Mucosa of stomach (tissue), 1 donor: ENCODE data around the gene CXCL17.
A peak's percentile ranks its signal among the peaks of the same experiment; 100 is the strongest.

Experiments used
- H3K27me3 ChIP-seq: one replicate; pipeline ENCODE4 v1.7.0; 2013; ENCODE audit warnings: mild to moderate bottlenecking, low read length; ENCODE audit not compliant: control insufficient read depth, insufficient read depth
- H3K36me3 ChIP-seq: one replicate; pipeline ENCODE4 v1.7.0; 2013; ENCODE audit warnings: low read length; ENCODE audit not compliant: control insufficient read depth, insufficient read depth
- H3K4me1 ChIP-seq: one replicate; pipeline ENCODE4 v1.7.0; 2013; ENCODE audit warnings: mild to moderate bottlenecking, low read length; ENCODE audit not compliant: control insufficient read depth, insufficient read depth
- H3K4me3 ChIP-seq: one replicate; pipeline ENCODE4 v1.7.0; 2013; ENCODE audit warnings: low read length
- H3K9ac ChIP-seq: one replicate; pipeline ENCODE4 v1.7.0; 2013; ENCODE audit warnings: mild to moderate bottlenecking, low read length, moderate library complexity
- H3K9me3 ChIP-seq: one replicate; pipeline ENCODE4 v1.7.0; 2013; ENCODE audit warnings: mild to moderate bottlenecking, low read length, moderate library complexity; ENCODE audit not compliant: control insufficient read depth
- donor health status: Pancreatic carcinoma.

The CXCL17 gene

DNA sequence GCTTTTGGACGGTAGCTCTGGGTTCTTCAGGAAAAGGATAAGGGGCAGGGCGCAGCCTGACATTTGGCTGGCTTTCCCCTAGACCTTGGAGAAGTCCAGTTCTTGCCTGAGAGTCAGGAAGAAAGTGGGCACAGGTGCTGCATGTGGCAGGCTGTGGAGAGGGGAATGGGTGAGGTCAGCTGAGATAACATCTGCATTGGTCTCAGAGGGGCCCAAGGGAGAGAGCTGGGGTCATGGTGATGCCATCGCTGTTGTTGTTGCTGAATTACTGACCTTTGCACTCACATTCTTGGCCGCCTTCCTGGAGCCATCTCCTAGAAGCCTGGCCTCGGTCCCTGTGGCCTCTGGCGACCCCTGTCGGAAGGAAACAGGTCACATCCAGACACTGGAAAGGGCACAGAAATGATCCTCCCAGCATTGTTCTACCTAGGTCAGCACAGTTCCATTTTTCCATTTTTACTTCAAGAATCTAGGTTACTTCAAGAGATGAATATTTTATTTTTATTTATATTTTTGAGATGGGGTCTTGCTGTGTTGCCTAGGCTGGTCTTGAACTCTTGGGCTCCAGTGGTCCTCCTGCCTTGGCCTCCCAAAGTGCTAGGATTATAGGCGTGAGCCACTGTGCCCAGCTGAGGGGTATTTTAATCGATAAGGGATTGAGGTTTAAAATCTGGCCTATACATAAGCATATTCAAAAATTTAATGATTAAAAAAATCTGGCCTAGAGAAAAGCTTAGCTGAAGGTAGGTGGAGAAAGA, 9.1 kb downstream of the CXCL17 start:
- peaks cover 12% of the 10 kb centered on the region for H3K4me1 ChIP-seq
- peak overlapping the region; percentile 5 for H3K9ac ChIP-seq
- no peak overlapping the region for H3K4me3 ChIP-seq

DNA sequence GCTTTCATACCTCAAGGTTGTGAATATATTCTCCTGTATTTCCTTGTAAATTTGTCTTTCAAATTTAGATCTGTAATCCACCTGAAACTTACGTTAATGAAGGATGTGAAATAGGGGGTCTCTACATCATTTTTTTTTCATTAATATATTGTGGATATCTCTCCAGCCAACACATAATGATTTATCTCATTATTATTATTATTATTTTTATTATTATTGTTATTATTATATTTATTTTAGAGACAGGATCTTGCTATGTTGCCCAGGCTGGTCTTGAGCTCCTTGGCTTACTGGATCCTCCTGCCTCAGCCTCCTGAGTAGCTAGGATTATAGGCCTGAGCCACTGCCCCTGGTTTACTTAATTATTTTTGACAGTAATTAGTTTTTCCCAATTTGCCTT, 11.3 kb downstream of the CXCL17 start:
- H3K9ac ChIP-seq, result no peak overlapping the region
- no peaks in the 10 kb centered on the region for H3K9me3 ChIP-seq

More for the DNA sequence above, 9.1 kb downstream of the CXCL17 start:
- H3K9me3 ChIP-seq, result no peaks in the 10 kb centered on the region
- no peaks in the 10 kb centered on the region for H3K36me3 ChIP-seq
- no peaks in the 10 kb centered on the region for H3K27me3 ChIP-seq

GRCh38 chr19:42428676-42429075, 14.1 kb downstream of the CXCL17 start:
- no peak overlapping the region for H3K9ac ChIP-seq
- peaks cover 3% of the 10 kb centered on the region for H3K36me3 ChIP-seq
- no peaks in the 10 kb centered on the region for H3K9me3 ChIP-seq
- peaks cover 16% of the 10 kb centered on the region for H3K4me1 ChIP-seq
- H3K27me3 ChIP-seq, result peaks cover 4% of the 10 kb centered on the region
- no peak overlapping the region for H3K4me3 ChIP-seq

More for the DNA sequence above, 11.3 kb downstream of the CXCL17 start:
- Histone ChIP-seq H3K4me1 (peaks cover 9% of the 10 kb centered on the region), H3K27me3 (no peaks in the 10 kb centered on the region), H3K4me3 (no peak overlapping the region), H3K36me3 (peaks cover 2% of the 10 kb centered on the region)

GRCh38 chr19:42427313-42427712, 15.4 kb downstream of the CXCL17 start, which contains the start of gene LIPE:
Gene LIPE, minus strand, starts transcription at chr19:42427388. Its CDS starts 239 bp downstream, at chr19:42427149.
- H3K27me3 ChIP-seq, result peaks cover 4% of the 10 kb centered on the region
- no peak within 1 kb of the TSS for H3K9ac ChIP-seq
- peaks cover 3% of the 10 kb centered on the region for H3K36me3 ChIP-seq
- no peak within 1 kb of the TSS for H3K4me3 ChIP-seq
- no peaks in the 10 kb centered on the region for H3K9me3 ChIP-seq
- peaks cover 23% of the 10 kb centered on the region for H3K4me1 ChIP-seq

- Histone ChIP-seq H3K4me3 (no peak overlapping the region), H3K4me1 (peaks cover 29% of the 10 kb centered on the region), H3K27me3 (peaks cover 4% of the 10 kb centered on the region), H3K9ac (no peak overlapping the region), H3K9me3 (no peaks in the 10 kb centered on the region), H3K36me3 (peaks cover 3% of the 10 kb centered on the region)
These were observed 16.1 kb downstream of the CXCL17 start for GRCh38 chr19:42426643-42427042.

DNA sequence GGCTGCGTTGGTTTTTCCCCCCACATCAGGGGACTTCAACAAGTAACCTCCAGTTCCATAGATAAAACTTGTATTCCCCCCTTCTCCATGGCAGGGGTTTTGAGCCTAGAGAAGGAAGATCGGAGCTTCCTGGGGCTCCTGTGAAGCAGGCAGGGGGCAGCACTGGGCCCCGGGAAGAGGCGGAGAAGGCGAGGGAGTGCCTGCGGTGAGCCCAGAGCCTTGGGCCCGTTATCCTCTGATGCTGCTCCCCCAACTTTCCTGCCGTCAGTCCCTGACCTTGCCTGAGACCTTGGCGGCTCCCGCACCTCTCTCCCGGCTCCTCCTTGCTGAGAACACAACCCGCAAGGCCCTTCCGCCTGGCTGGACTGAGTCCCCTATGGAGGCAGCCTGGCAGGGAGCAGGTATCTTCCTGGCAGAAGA, 18.0 kb downstream of the CXCL17 start:
- Histone ChIP-seq H3K9me3 (no peaks in the 10 kb centered on the region), H3K4me3 (no peak overlapping the region), H3K27me3 (peaks cover 4% of the 10 kb centered on the region), H3K4me1 (peaks cover 40% of the 10 kb centered on the region), H3K9ac (no peak overlapping the region), H3K36me3 (peaks cover 3% of the 10 kb centered on the region)

DNA sequence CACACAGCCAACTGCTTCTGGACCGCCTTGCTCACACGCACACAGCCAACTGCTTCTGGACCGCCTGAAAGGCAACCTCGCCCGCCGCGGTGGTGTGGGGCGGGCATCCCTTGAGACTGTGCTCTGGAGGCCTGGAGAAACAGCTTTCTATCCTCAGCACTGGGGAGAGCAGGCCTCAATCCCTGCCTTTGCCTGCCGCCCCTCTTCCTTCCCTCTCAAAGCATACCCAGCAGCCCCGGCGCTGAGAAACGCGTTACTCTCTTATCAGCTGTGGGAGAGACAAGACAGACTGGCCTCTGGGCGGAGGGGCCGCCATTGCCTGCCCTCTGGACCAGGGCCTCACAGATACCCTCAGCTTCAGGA, 18.4 kb downstream of the CXCL17 start:
- Histone ChIP-seq H3K9me3 (no peaks in the 10 kb centered on the region), H3K9ac (peak overlapping the region; percentile 51), H3K36me3 (peaks cover 3% of the 10 kb centered on the region), H3K4me1 (peaks cover 42% of the 10 kb centered on the region), H3K4me3 (peak overlapping the region; percentile 74), H3K27me3 (peaks cover 4% of the 10 kb centered on the region)

DNA sequence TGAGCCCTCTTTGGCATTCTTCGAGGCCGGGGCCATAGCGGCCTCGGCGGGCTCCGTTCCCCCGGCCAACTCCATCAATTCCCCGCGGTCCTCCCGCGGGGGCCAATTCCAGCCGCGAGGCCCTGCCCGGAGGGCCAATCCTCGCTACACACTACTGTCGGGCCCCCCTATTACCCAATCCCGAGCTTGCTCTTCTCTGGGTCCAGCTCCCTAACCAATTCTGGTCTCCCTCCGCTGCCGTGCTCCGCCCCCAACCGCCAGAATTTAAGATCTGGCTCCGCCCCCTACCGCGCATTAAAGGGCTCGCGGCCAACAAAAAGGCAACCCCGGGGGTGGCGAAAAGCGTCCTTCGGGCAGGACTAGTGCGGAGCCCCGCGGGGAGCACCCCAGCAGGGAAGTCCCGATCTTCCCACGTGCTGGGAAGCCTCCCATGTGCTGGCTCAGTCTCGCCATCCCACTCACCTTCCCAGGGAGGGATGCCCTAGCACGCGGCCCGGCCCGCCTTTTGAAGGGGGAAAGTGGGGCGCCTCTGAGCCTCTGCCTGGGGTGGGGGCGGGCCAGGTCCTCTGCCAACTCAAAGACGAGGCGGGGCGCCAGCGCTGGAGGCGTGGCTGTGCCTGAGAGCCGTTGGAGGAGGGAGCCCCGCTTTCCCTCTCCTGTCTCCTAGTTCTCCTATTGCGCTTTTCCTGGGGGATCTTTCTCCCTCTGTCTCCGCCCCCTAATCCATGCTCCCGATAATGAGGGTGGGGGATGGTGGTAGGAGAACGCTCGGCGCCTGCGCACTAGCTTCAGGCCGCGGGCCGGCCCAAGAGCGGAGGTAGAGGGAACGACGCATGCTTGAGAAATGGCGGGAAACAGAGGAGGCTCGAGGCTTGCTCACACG, 19.0 kb downstream of the CXCL17 start:
- H3K36me3 ChIP-seq, result peaks cover 3% of the 10 kb centered on the region
- H3K27me3 ChIP-seq, result peaks cover 4% of the 10 kb centered on the region
- H3K4me1 ChIP-seq, result peaks cover 42% of the 10 kb centered on the region
- H3K9ac ChIP-seq, result peak overlapping the region; percentile 66
- H3K4me3 ChIP-seq, result peak overlapping the region; percentile 74
- H3K9me3 ChIP-seq, result no peaks in the 10 kb centered on the region

- peaks cover 3% of the 10 kb centered on the region for H3K36me3 ChIP-seq
- H3K27me3 ChIP-seq, result peaks cover 4% of the 10 kb centered on the region
- H3K9me3 ChIP-seq, result no peaks in the 10 kb centered on the region
- H3K9ac ChIP-seq, result peak overlapping the region; percentile 66
- peaks cover 42% of the 10 kb centered on the region for H3K4me1 ChIP-seq
- peak overlapping the region; percentile 74 for H3K4me3 ChIP-seq
These were observed 19.8 kb downstream of the CXCL17 start for GRCh38 chr19:42422901-42423461.

DNA sequence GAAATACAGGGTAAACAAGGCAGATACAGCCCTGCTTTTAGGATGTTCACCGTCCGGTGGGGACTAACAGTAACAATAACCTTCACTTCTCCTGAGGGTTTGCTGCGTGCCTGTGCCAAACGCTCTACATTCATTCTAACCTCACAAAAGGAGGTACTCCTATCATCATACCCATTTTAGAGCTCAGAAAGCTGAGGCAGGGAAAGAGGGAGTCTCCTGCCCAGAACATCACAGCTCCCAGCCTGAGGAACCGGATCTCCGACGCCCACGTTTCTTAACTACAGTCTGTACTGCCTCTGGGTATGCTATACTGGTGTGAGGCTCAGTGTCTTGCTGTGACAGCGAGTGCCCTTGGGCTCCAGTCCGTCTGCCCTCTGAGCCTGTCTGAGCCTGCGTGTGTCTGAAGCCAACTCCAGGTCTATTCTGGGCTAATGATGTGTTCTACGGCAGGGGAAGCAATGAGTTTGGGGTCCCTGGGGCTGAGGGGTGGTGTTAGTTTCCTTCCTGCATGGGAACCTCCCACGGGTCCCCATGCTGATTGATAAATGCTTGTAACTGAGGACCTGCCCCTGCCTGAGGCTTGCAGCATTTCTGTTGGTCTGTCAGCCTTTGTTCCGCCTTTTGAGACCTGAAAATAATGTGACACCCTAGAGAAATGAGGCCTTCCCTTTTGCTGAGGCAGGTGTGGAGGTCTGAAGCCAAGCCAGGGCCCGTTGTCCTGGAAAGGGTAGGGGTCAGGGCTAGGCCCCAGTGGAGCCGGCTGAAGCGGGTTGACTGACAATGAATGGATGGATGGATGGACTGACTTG, 20.4 kb downstream of the CXCL17 start:
- peaks cover 4% of the 10 kb centered on the region for H3K27me3 ChIP-seq
- H3K4me3 ChIP-seq, result peak overlapping the region; percentile 74
- H3K36me3 ChIP-seq, result peaks cover 3% of the 10 kb centered on the region
- H3K9ac ChIP-seq, result peak overlapping the region; percentile 66
- H3K9me3 ChIP-seq, result no peaks in the 10 kb centered on the region
- H3K4me1 ChIP-seq, result peaks cover 42% of the 10 kb centered on the region

DNA sequence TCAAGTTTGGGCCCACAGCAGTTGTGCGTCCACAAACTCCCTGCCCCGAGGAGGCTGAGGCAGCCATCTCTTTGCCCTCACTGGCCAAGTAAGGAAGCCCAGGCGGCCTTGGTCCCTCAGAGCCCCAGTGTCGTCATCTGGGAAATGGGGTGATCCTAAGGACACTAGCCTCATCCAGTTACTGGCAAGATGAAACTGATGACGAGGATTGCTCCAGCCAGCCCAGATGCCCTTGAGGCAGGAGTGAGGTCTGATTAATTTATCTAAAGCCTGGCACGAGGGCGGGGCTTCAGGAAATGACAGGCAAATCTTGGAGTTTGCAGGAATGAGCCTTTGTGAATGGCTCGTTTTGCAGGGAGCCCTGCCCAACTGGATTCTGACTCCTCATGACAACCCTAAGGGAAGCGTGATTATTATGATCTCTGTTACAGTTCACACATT, 21.1 kb downstream of the CXCL17 start:
- Histone ChIP-seq H3K27me3 (peaks cover 4% of the 10 kb centered on the region), H3K36me3 (peaks cover 3% of the 10 kb centered on the region), H3K9me3 (no peaks in the 10 kb centered on the region), H3K9ac (no peak overlapping the region), H3K4me3 (no peak overlapping the region), H3K4me1 (peaks cover 42% of the 10 kb centered on the region)
